Measurements from ENCODE around the gene SH2B3.

- TF ChIP-seq EZH2 (IDR thresholded peaks at IDR 0.05; ENCODE audit: insufficient read depth, poor library complexity, severe bottlenecking) (no peak), EZH2phosphoT487 (IDR thresholded peaks at IDR 0.05; ENCODE audit: insufficient read depth, low read depth) (no peak)
Observed at GRCh38 chr12:111414711-111415252, 9.1 kb downstream of the SH2B3 start.

Data from GM23248 (cell line).